Stimulated activated CD4-positive, alpha-beta T cell treated with anti-CD3 and anti-CD28 coated beads, Interleukin-2, amount 100 ng/mL, for 24 hours (primary cell): ENCODE results near the gene TAF10.

Source experiments
- DNase-seq, 2 donors: peaks; one replicate each; pipeline ENCODE4 v3.0.0-alpha.2; 2020

Gene TAF10

DNA sequence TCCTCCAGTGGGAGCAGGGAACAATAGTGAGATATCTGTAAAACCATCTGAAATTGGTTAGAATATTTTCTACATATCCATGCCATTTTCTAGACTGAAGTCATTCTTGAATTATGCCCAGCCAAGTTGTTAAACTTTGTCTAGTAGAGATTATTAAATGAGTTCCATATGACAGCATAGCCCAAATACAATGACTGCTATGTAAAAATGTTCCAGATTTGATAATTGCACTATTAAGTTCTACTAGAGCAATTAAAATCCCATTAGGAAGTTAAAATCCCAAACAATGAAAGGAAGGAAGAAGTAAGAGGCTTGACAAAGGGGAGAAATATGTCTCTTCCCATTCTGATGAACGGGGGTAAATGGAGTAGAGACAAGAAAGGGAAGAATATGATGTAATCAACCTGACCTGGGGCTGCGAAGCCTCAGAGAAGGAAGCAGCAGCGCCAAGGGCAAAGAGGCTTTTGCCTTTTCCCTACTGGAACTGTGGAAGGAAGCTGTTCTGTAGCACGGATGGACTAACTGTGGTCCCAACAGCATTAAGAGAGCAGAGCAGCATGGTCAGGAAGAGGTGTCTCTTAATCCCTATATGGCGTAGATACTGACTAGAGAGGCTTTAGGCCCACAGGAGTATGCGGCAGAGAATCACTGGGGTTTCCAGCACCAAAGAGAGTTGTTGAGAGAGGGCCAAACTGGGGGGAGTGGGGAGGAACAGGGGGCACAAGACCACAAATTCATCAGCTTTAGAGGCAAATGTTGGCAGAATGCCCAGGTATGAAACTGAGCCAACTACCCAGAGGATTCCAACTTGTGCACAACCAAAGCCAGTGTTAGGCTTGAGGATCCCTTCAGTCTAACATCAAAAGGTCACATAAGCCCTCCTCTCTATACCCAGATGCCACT, 35.3 kb downstream of the TAF10 start:
- no peak for DNase-seq

DNA sequence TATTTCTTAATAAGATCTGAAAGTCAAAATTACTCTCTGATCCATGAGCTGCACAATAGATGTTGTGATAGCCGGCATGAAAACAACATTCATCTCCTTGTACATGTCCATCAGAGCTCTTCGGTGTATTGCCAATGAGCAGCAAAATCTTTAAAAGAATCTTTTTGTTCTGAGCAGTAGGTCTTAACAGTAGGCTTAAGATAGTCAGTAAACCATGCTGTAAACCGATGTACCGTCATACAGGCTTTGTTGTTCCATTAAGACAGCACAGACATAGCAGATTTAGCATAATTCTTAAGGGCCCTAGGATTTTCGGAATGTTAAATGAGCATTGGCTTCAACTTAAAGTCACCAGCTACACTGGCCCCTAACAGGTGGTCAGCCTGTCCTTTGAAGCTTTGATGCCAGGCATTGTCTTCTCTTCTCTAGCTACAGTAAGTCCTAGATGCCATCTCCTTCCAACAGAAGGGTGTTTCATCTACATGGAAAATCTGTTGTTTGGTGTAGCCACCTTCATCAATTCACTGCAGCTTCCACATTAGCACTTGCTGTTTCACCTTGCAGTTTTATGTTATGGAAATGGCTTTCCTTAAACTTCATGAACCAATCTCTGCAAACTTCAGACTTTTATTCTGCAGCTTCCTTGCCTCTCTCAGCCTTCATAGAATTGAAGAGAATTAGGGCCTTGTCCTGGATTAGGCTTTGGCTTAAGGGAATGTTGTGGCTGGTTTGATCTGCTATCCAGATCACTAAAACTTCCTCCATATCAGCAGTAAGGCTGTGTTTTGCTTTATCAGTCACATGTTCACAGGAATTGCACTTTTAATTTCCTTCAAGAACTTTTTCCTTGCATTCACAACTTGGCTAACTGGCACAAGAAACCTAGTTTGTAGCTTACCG, 37.0 kb downstream of the TAF10 start:
- DNase-seq: no peak

- DNase-seq: no peak
Measured at GRCh38 chr11:6572215-6572614, 39.8 kb downstream of the TAF10 start.

GRCh38 chr11:6571434-6572008, 40.5 kb downstream of the TAF10 start:
- DNase-seq: no peak

- DNase-seq: no peak
Measured at GRCh38 chr11:6570691-6571427, 41.2 kb downstream of the TAF10 start.

GRCh38 chr11:6569706-6570105, 42.3 kb downstream of the TAF10 start:
- no peak for DNase-seq

DNA sequence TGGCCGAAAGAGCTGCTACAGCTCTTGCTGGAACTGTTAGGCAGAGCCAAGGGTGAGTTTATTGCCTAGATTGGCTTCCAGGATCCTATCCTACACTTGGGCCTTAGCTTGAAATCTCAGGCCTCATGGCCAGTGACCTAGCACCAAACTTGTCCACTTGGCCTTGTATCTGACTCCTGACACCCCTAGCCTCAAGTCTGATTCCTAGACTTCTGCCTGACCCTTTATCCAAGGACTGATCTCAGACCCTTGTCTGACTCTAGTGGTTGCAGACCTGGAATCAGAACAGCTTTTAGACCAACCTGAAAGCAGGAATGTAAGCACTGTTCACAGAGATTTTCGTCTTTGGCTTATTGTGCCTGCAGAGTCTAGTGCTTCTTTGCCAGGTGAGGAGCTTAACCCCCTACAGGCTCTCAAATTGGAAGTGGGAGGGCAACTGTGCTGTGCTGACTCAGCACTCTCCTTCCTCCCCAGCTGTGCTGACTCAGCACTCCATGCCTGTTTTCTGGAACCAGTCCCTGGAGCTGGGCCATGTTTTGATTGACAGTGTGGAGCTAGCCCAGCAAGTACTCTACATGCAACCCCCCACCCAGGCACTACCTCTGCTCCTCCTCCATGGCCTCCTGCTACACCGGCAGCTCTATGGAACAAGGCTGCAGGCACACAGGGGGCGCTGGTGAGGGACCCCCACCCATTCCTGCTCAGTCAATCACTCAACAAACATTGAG, 43.7 kb downstream of the TAF10 start:
- DNase-seq: no peak

DNA sequence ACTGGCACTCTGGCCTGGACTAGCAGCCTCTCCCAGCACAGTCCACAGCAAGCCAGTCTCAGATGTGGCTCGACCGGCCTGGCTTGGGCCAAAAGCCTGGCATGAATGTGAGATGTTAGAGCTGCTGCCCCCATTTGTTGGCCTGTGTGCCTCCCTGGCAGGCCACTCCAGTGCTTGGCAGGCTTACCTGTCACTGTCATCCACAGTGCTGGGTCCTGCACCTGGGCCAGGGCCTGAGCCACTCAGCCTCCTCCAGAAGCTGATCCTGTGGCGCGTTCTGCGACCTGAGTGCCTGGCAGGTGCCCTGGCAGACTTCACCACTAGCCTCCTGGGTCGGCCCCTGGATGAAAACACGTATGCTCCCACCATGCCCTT, 44.7 kb downstream of the TAF10 start:
- no peak for DNase-seq

DNA sequence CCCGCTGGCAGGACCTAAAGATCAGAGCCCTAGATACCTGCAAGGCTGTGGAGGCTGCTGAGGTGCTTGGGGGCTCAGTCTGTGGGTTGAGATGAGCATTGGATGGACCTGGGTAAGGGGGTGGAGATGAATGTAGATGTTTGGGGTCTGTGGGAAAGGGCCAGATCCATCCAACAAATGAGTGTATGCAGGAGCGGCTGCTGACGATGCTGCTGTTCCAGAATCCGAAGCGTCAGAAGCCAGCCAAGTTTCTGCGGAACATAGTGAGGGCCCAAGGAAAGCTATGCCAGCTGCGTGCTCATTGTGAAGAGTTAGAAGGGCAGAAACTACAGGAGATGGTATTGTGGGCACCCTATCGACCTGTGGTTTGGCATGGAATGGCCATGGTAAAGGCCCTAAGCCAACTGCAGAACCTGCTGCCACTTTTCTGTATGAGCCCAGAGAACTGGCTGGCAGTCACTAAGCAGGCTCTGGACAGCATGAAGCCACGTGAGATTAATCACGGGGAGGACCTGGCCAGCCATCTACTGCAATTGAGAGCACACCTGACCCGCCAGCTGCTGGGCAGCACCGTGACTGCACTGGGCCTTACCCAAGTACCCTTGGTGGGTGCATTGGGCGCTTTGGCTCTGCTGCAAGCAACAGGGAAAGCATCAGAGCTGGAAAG, 45.2 kb downstream of the TAF10 start:
- DNase-seq: no peak

DNA sequence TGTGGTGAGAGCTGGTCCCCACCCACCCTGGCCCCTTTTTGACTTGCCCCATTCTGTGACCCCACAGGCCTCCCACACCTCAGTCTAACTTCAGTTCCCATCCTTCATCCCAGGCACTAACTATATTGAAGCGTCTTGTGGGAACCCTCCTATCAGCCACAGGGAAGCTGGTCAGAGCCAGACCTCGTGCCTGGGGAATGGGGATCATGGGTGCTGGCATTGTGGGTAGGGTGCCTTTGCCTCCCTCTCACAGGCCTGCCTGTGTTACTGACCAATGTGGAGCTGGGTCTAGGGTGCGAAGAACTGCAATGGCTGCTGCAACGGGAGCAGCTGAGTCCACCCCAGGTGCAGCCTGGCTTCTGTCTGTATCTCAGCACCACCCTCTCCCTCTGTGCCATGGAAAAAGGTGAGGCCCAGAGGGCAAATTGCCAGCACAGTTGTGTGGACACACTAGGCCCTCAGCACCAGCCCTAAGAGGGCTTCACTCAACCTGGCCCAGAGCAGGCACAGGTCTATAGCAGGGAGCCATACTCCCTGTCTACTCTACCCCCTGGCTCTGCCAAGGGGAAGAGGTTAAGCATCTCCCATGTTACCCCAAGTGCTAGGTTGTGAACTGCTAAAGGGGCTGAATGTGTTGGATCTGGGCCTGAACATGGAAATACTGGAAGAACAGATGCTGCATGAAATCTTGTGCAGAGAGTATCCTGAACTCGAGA, 45.9 kb downstream of the TAF10 start:
- DNase-seq: no peak

DNA sequence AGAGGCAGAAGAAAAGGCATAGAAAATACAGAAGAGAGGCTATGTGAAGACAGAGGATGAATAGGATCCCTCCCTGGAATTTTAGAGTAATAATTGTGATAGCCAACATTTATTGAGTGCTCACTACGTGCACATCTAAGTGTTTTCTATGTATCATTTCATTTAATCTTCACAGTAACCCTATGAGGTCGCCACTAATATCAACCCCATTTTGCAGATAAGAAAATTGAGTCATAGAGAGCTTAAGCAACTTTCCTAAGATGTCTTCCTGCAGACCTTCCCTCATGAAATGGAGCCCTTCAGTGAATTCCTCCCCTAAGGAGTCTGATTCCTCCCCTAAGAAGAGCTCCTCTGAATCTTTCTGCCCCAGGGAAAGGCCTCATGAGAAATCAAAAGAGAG, 46.7 kb downstream of the TAF10 start:
- no peak for DNase-seq

DNA sequence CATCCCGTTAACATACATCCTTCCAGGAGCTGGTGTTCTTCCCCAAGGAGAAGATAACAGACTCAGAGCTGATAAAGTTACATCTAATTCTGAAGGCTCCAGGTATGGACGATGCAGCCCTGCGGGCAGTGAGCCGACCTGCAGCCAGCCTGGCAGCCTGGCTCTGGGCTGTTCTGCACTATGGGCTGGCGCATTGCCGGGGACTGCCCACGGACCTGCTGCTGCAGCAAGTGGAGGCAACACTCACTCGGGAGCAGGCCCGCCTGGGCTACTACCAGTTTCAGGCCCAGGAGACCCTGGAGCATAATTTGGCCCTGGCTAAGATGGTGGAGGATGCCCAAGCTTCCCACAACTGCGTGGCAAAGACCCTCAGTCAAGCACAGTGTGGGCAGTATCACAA, 48.3 kb downstream of the TAF10 start:
- DNase-seq: no peak

DNA sequence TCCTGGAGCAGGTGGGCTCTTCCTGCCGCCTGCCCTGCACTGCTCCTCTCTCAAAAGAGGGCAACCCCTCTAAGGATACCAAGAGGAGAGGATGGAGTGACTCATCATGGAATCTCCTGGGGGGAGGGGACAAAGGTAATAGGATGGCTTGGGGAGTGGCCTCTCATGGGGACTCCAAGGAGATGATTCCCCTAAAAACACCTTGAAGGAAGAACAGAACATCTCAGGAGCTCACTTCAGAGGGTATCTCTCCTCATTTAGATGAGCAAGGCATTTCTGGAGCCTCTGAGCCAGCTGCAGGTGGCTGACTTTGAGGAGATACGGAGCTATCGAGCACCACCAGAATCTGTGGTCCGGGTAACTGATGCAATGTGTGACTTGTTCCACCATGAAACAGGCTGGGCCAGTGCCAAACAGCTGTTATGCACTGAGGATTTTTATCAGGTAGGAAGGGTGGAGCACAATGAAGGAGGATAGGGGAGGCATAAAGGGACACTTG, 48.8 kb downstream of the TAF10 start:
- no peak for DNase-seq

DNA sequence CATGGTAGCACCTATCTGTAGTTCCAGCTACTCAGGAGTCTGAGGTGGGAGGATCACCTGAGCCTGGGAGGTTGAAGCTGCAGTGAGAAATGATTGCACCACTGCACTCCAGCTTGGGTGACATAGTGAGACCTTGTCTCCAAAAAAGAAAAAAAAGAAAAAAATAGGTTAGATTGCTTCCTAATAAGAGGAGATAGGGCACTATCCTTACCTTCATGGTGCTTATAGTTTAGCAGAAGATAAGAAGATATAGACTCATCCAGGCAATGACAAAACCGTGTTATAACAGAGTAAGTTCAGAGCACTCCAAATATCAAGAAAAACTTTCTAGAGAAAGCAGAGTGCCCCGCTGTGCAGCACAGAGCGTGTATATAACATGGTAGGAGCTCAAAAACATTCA, 50.7 kb downstream of the TAF10 start:
- DNase-seq: no peak
